ENCODE results near the gene CDH12.

DNA sequence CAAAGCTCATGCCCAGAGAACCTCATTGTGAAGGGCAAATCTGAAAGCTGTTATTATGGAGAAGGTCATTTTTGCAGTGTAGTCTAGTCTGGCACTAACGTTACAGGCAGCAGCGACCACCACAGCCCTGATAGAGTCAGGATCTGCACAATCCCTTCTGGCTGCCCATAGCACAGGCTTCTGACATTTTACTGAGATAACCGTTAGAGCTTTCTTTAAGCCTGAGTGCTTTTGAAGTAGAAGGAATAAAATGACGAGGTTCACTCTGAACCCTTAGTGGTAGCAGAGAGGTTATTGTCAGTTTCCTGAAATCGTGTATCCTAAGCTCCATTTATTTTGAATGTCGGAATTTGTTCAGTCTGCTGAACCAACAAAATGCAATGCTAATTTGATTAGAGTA, 505.1 kb downstream of the CDH12 start:
- TF ChIP-seq GATA2 (IDR thresholded peaks at IDR 0.05; ENCODE audit: low read depth, low read length) (no peak), GATA3 (IDR thresholded peaks at IDR 0.05; ENCODE audit: low read depth, low read length) (no peak)

Data from SH-SY5Y (cell line).